Ovary (tissue), 9 donors: ENCODE measurements around the gene HCN2. TPM values are rescaled to one million over a fixed set of nuclear protein-coding genes. Genes with fewer than 3 reads are reported as not detected.
A peak's percentile ranks its signal among the peaks of the same experiment; 100 is the strongest.

Experiments used
- DNase-seq, 5 donors: peaks; one replicate each; pipeline ENCODE4 v3.0.0-alpha.2; 2019 to 2020
- H3K27ac ChIP-seq, 2 donors: fragments of 200-600 bp; one replicate each; pipeline versions ENCODE4 v1.5.1 to v1.8.0; 2019 to 2022
- H3K27me3 ChIP-seq: fragments of 200-600 bp; one replicate; pipeline ENCODE4 v1.8.0; 2022
- H3K36me3 ChIP-seq: fragments of 200-600 bp; sonication (generic); one replicate; pipeline ENCODE4 v1.5.1; 2019
- H3K4me1 ChIP-seq: one replicate; pipeline ENCODE4 v1.8.1; 2013; ENCODE audit warnings: mild to moderate bottlenecking, moderate library complexity; ENCODE audit not compliant: insufficient read depth
- H3K4me3 ChIP-seq: fragments of 200-600 bp; sonication (generic); one replicate; pipeline ENCODE4 v1.5.1; 2017
- H3K9me3 ChIP-seq, 2 donors: fragments of 200-600 bp in 1 of 2; sonication (generic) in 1 of 2; one replicate each; pipeline versions ENCODE4 v1.5.1 to v1.8.1; 2013 to 2019; ENCODE audit warnings: mild to moderate bottlenecking in 1 of 2, moderate library complexity in 1 of 2
- EP300 ChIP-seq: sonication (generic); formaldehyde crosslinking; IDR thresholded peaks from one replicate; pipeline ENCODE4 v1.6.1; 2017; ENCODE audit warnings: antibody characterized with exemption
- POLR2A ChIP-seq: fragments of 450-650 bp; IDR thresholded peaks from one replicate; pipeline ENCODE4 v1.6.1; 2017; ENCODE audit warnings: antibody characterized with exemption, mild to moderate bottlenecking, moderate library complexity
- WGBS, 3 donors: extraction: QIAGEN DNeasy Blood & Tissue Kit in 1 of 3; methylation state at CpG; one replicate each; pipeline versions ENCODE4 v1.1.5 to v1.1.7; 2013 to 2017; 5-methylcytosine and 5-hydroxymethylcytosine counted together
- intact Hi-C, 4 donors: fragments of 100-400 bp; cut with DNase I; formaldehyde crosslinking; loops; one replicate each; pipeline versions ENCODE4 v1.11.0 to v1.15.1; 2022 to 2023
- polyA plus RNA-seq, 2 donors: library from polyadenylated mRNA; stranded (reverse); fragments of 200-250 nt in 1 of 2; fragments of 350-450 nt in 1 of 2; fragmentation: Illumina TruSeq in 1 of 2; extraction: RNeasy Lipid Tissue Mini Kit (QIAGEN cat#74804) in 1 of 2; gene quantifications; one replicate each; pipeline ENCODE4 v1.2.3, GENCODE V29; 2013 to 2014
- total RNA-seq, 7 donors: library from RNA; depleted of rRNA in 2 of 7; stranded (reverse); fragments of >200 nt in 2 of 7; fragmentation: NEBNext Ultra II Directional in 3 of 7; extraction: Animal tissue kit (Norgen Biotek cat#: 25700) in 3 of 7; gene quantifications; one replicate each; pipeline versions ENCODE4 v1.1.0 to v1.2.4, GENCODE V29; 2016 to 2023
- TF ChIP-seq, protein P1 (sequence below), 3 donors: fragments of 450-650 bp in 2 of 3; fragments of 200-600 bp in 1 of 3; IDR thresholded peaks; one replicate each; pipeline versions ENCODE4 v1.5.1 to v1.8.0; 2016 to 2022; ENCODE audit warnings: antibody characterized with exemption in 3 of 3, mild to moderate bottlenecking in 1 of 3
- donor health status: DM: no; HTN: no; CAD: no; lungs with moderate emphysema.
- donor health status: DM: no; HTN: no; CAD: no.
- donor health status: Bipolar disorder and iron deficiency.
- donor health status: DM: yes; HTN: yes; CAD: no.
- donor health status: DM: no; HTN: no; CAD: no.
- donor health status: DM: yes; HTN: yes; CAD: no.

The HCN2 gene
- total and polyA plus RNA-seq, 9 donors: 0.07 to 0.23 (median 0.12) TPM; not detected in 5

DNA sequence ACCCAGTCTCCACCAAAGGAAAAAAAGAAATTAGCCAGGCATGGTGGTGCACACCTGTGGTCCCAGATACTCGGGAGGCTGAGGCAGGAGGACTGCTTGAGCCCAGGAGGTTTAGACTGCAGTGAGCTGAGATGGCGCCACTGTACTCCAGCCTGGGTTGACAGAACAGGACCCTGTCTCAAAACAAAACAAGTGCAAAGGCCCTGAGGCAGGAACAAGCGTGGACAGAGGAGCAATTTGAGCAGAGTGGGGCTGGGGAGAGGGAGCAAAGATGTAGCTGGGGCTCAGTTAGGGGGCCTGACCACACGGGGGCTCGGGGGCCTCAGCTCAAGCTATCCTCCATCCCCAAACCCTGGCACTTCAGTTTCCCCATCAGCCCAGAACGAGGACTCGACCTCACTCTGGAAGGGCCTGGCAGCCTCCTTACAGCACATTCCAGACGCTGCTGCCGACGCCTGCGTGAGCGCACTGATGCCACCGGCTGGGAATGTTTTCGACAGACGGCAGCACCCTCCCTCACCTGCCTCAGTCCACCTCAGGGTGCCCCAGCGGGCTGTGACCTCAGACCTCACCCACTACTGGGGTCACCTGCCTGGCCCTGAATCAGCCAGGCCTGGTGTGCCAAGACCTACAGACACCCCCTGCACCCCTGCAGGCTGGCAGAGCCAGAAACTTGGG, 45.4 kb downstream of the HCN2 start:
- DNase-seq: no peak
- Histone ChIP-seq H3K27me3 (no peaks in the 10 kb centered on the region), H3K4me1 (peaks cover 20% of the 10 kb centered on the region), H3K27ac (no peak overlapping the region), H3K36me3 (no peaks in the 10 kb centered on the region), H3K9me3 (no peaks in the 10 kb centered on the region), H3K4me3 (no peak overlapping the region)
- TF ChIP-seq, protein P1, sequence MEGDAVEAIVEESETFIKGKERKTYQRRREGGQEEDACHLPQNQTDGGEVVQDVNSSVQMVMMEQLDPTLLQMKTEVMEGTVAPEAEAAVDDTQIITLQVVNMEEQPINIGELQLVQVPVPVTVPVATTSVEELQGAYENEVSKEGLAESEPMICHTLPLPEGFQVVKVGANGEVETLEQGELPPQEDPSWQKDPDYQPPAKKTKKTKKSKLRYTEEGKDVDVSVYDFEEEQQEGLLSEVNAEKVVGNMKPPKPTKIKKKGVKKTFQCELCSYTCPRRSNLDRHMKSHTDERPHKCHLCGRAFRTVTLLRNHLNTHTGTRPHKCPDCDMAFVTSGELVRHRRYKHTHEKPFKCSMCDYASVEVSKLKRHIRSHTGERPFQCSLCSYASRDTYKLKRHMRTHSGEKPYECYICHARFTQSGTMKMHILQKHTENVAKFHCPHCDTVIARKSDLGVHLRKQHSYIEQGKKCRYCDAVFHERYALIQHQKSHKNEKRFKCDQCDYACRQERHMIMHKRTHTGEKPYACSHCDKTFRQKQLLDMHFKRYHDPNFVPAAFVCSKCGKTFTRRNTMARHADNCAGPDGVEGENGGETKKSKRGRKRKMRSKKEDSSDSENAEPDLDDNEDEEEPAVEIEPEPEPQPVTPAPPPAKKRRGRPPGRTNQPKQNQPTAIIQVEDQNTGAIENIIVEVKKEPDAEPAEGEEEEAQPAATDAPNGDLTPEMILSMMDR (IDR thresholded peaks at IDR 0.05): no peak
- TF ChIP-seq EP300 (no peak), POLR2A (no peak)
- intact Hi-C loops: no loop called here
- WGBS, 3 donors: 85 to 92% (median 88%) methylated on average over 16 of the region's 16 CpGs

DNA sequence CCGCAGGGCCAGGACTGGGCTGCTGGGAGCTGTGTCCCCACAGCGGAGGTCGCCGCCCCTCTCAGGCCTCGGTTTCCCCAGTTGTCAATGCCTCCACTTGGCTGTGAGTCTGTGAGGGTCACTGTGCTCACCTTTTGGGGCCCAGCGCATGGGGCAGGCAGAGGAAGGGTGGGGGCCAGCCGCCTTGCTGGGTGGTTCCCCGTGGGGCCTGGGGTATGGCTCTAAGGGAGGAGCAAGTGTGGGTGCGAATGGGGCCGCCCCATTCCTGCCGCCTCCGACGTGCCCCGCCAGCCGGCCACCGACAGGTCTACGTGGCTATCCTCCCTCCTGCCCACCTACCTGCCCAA, 49.2 kb downstream of the HCN2 start:
- Histone ChIP-seq H3K4me3 (peak overlapping the region; percentile 41), H3K27ac (peak overlapping the region in 1 of 2 donors; percentile 50)

DNA sequence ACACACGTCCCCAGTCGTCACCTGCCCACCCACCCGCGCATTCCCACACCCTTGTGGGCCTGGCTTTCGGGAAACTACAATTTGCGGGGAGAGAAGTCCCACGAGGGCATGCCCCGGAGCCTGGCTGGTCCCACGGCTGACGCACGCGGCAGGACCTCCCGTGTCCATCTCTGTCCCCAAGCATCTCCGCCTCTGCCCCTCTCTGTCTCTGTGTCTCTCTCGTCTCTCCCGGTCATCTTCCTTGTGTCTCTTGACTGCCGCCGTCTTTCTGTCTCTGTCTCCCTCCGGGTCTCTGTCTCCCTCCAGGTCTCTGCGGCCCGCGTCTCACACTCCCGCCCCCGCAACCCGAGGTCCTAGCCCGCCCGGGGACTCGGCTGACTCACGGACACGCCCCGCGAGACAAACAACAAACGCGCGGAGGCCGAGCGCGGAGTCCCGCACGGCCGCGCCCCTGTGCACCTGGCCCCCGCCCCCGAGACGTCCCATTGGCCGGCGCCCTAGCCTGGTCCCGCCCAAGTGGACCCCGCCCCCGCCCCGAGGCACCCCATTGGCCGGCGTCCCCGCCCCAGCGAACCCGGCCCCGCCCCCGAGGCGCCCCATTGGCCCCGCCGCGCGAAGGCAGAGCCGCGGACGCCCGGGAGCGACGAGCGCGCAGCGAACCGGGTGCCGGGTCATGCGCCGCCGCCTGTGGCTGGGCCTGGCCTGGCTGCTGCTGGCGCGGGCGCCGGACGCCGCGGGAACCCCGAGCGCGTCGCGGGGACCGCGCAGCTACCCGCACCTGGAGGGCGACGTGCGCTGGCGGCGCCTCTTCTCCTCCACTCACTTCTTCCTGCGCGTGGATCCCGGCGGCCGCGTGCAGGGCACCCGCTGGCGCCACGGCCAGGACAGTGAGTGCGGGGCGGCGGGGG, 49.8 kb downstream of the HCN2 start, which contains the start of gene FGF22:
TSS of gene FGF22 (plus strand) at position 627 of the 908 bp plus-strand sequence. CDS start at position 674, 47 bp downstream.
- WGBS, 3 donors: 3 to 4% (median 4%) methylated on average over 93 to 109 of the region's 109 CpGs
- H3K9me3 ChIP-seq: no peaks in the 10 kb centered on the region
- intact Hi-C loops: no loop called here
- TF ChIP-seq, protein P1 (IDR thresholded peaks at IDR 0.05): peak in 1 of 3 donors; percentile 20
- TF ChIP-seq EP300: no peak
- no peaks in the 10 kb centered on the region for H3K27me3 ChIP-seq
- DNase-seq: peak; percentile 91 to 96 (median 95)
- peak within 1 kb of the TSS; percentile 41 for H3K4me3 ChIP-seq
- H3K4me1 ChIP-seq: peaks cover 12% of the 10 kb centered on the region
- no peaks in the 10 kb centered on the region for H3K36me3 ChIP-seq
- peak within 1 kb of the TSS in 1 of 2 donors; percentile 50 for H3K27ac ChIP-seq

More for the DNA sequence above, 49.2 kb downstream of the HCN2 start:
- WGBS, 3 donors: 39 to 61% (median 50%) methylated on average over 16 to 17 of the region's 17 CpGs
- intact Hi-C loops: no loop called here
- DNase-seq: peak in 3 of 5 donors; percentile 49 to 59 (median 57)
- H3K36me3 ChIP-seq: no peaks in the 10 kb centered on the region
- TF ChIP-seq EP300 (no peak), POLR2A (no peak)
- TF ChIP-seq, protein P1 (IDR thresholded peaks at IDR 0.05): no peak
- H3K9me3 ChIP-seq: no peaks in the 10 kb centered on the region
- peaks cover 18% of the 10 kb centered on the region for H3K4me1 ChIP-seq
- H3K27me3 ChIP-seq: no peaks in the 10 kb centered on the region

DNA sequence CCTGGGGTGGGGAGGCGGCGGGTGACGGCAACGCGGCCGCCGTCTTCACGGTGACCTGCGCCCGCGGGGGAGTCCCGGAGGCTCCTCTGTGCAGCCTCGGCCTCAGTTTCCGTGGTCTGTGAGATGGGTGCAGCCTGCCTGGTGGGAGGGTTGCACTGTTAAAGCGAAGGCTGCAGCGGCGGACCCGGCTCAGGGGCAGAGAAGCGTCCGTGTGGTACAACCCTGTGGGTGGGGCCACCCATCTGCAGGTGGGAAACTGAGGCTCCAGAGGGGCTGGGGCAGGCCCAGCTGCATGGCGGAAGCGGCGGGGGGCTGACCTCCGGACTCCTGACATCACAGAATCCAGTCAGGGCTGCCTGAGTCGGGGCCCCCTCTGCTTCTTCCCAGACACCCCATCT, 50.5 kb downstream of the HCN2 start:
- peak in 1 of 5 donors; percentile 56 for DNase-seq
- intact Hi-C loops: no loop called here
- no peaks in the 10 kb centered on the region for H3K27me3 ChIP-seq
- no peaks in the 10 kb centered on the region for H3K36me3 ChIP-seq
- H3K4me3 ChIP-seq: peak overlapping the region; percentile 41
- peaks cover 12% of the 10 kb centered on the region for H3K4me1 ChIP-seq
- peak overlapping the region in 1 of 2 donors; percentile 43 for H3K27ac ChIP-seq
- H3K9me3 ChIP-seq: no peaks in the 10 kb centered on the region
- 35 to 47% (median 40%) methylated on average over 23 to 25 of the region's 25 CpGs for WGBS, 3 donors
- TF ChIP-seq EP300: no peak
